ENCODE measurements around the gene DHRS2. TPM values are rescaled to one million over a fixed set of nuclear protein-coding genes. Genes with fewer than 3 reads are reported as not detected.
"Not testable (repeated sequence)": the region's sequence is repeated elsewhere in the genome, so short reads cannot be mapped to it uniquely, and the experiment has no call there.

The DHRS2 gene
- total and polyA plus RNA-seq, 5 experiments from 2014 or later = not detected

- Mint-ChIP-seq H3K27me3 (peaks cover 0 to 4% (median 0%) of the 10 kb centered on the region in 5 donors), H3K27ac (no peak overlapping the region), H3K36me3 (no peaks in the 10 kb centered on the region), H3K9me3 (no peaks in the 10 kb centered on the region), H3K4me3 (no peak overlapping the region), H3K4me1 (peaks cover 0 to 23% (median 3%) of the 10 kb centered on the region in 4 donors)
- DNase-seq = no peak
- no peak for ATAC-seq
- POLR2A ChIA-PET = no interaction called here
Measured at GRCh38 chr14:23664207-23664885, 28.2 kb downstream of the DHRS2 start.

- DNase-seq (no peak), ATAC-seq (no peak)
- POLR2A ChIA-PET = interaction anchor here (0.7 kb wide), 1 partner anchor 181 kb away, joined by 4 read pairs; no protein-coding TSS in a partner anchor
- H3K9me3 Mint-ChIP-seq = no peaks in the 10 kb centered on the region
- H3K27me3 Mint-ChIP-seq = peaks cover 0 to 4% (median 0%) of the 10 kb centered on the region in 5 donors
- H3K36me3 Mint-ChIP-seq = no peaks in the 10 kb centered on the region
- peaks cover 0 to 12% (median 1%) of the 10 kb centered on the region in 4 donors for H3K4me1 Mint-ChIP-seq
- H3K27ac Mint-ChIP-seq = no peak overlapping the region
- no peak overlapping the region for H3K4me3 Mint-ChIP-seq
Measured at GRCh38 chr14:23665302-23666016, 29.3 kb downstream of the DHRS2 start.

GRCh38 chr14:23667134-23667533, 31.0 kb downstream of the DHRS2 start:
- POLR2A ChIA-PET = no interaction called here
- H3K27me3 Mint-ChIP-seq = peaks cover 0 to 4% (median 0%) of the 10 kb centered on the region in 5 donors
- H3K9me3 Mint-ChIP-seq = no peaks in the 10 kb centered on the region
- peaks cover 0 to 9% (median 0%) of the 10 kb centered on the region in 4 donors for H3K4me1 Mint-ChIP-seq
- DNase-seq = no peak
- H3K36me3 Mint-ChIP-seq = no peaks in the 10 kb centered on the region
- no peak for ATAC-seq
- H3K27ac Mint-ChIP-seq = no peak overlapping the region
- no peak overlapping the region for H3K4me3 Mint-ChIP-seq

- H3K27me3 Mint-ChIP-seq = peaks cover 0 to 11% (median 4%) of the 10 kb centered on the region in 5 donors
- H3K27ac Mint-ChIP-seq = no peak overlapping the region
- no peaks in the 10 kb centered on the region for H3K9me3 Mint-ChIP-seq
- DNase-seq (no peak), ATAC-seq (no peak)
- POLR2A ChIA-PET = no interaction called here
- no peak overlapping the region for H3K4me3 Mint-ChIP-seq
- H3K4me1 Mint-ChIP-seq = peaks cover 0 to 2% (median 0%) of the 10 kb centered on the region in 4 donors
- H3K36me3 Mint-ChIP-seq = no peaks in the 10 kb centered on the region
Measured at GRCh38 chr14:23669441-23669840, 33.3 kb downstream of the DHRS2 start.

GRCh38 chr14:23670481-23670880, 34.3 kb downstream of the DHRS2 start:
- peaks cover 0 to 11% (median 5%) of the 10 kb centered on the region in 5 donors for H3K27me3 Mint-ChIP-seq
- DNase-seq (no peak), ATAC-seq (no peak)
- H3K36me3 Mint-ChIP-seq = no peaks in the 10 kb centered on the region
- H3K4me1 Mint-ChIP-seq = no peaks in the 10 kb centered on the region
- H3K27ac Mint-ChIP-seq = peak overlapping the region in 1 of 10 donors; percentile 42
- no peak overlapping the region for H3K4me3 Mint-ChIP-seq
- POLR2A ChIA-PET = no interaction called here
- no peaks in the 10 kb centered on the region for H3K9me3 Mint-ChIP-seq

DNA sequence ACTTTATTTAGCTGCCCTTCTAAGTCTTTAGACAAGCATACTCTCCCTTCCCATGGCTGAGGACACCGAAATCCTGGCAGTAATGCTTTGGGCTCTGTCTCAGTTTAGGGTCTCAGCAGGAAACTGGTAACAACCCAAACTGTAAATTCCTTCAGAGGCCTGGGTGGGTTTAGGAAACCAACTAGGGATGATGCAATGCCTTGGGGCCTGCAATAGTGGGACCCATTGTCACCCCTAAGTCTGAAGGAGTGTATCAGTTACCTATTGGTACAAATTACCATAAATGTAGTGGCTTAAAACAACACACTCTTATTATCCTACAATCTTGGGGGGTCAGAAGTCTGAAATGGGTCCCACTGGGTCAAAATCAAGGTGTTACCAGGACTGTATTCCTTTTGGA, 36.0 kb downstream of the DHRS2 start:
- DNase-seq (no peak), ATAC-seq (no peak)
- Mint-ChIP-seq H3K4me1 (no peaks in the 10 kb centered on the region), H3K27ac (no peak overlapping the region), H3K27me3 (peaks cover 8 to 20% (median 11%) of the 10 kb centered on the region in 5 donors), H3K9me3 (no peaks in the 10 kb centered on the region), H3K4me3 (no peak overlapping the region), H3K36me3 (no peaks in the 10 kb centered on the region)
- POLR2A ChIA-PET = no interaction called here

GRCh38 chr14:23675337-23675736, 39.2 kb downstream of the DHRS2 start:
- Mint-ChIP-seq H3K9me3 (no peaks in the 10 kb centered on the region), H3K36me3 (no peaks in the 10 kb centered on the region), H3K27ac (no peak overlapping the region), H3K4me3 (no peak overlapping the region), H3K27me3 (peaks cover 8 to 20% (median 11%) of the 10 kb centered on the region in 5 donors), H3K4me1 (no peaks in the 10 kb centered on the region)
- POLR2A ChIA-PET = no interaction called here
- no peak for DNase-seq
- ATAC-seq = no peak

GRCh38 chr14:23675906-23676305, 39.7 kb downstream of the DHRS2 start:
- no peaks in the 10 kb centered on the region for H3K36me3 Mint-ChIP-seq
- ATAC-seq (no peak), DNase-seq (no peak)
- POLR2A ChIA-PET = no interaction called here
- no peak overlapping the region for H3K27ac Mint-ChIP-seq
- H3K27me3 Mint-ChIP-seq = peaks cover 8 to 20% (median 11%) of the 10 kb centered on the region in 5 donors
- H3K4me3 Mint-ChIP-seq = no peak overlapping the region
- H3K4me1 Mint-ChIP-seq = no peaks in the 10 kb centered on the region
- H3K9me3 Mint-ChIP-seq = no peaks in the 10 kb centered on the region

GRCh38 chr14:23681337-23681736, 45.2 kb downstream of the DHRS2 start:
- no peak overlapping the region for H3K4me3 Mint-ChIP-seq
- H3K27me3 Mint-ChIP-seq = peaks cover under 1 to 13% (median 7%) of the 10 kb centered on the region in 5 donors
- no peaks in the 10 kb centered on the region for H3K4me1 Mint-ChIP-seq
- POLR2A ChIA-PET = interaction anchor here (0.6 kb wide), 1 partner anchor 127 kb away, joined by 8 read pairs; no protein-coding TSS in a partner anchor
- ATAC-seq = no peak
- DNase-seq = no peak
- no peak overlapping the region for H3K27ac Mint-ChIP-seq
- H3K36me3 Mint-ChIP-seq = no peaks in the 10 kb centered on the region
- H3K9me3 Mint-ChIP-seq = no peaks in the 10 kb centered on the region

DNA sequence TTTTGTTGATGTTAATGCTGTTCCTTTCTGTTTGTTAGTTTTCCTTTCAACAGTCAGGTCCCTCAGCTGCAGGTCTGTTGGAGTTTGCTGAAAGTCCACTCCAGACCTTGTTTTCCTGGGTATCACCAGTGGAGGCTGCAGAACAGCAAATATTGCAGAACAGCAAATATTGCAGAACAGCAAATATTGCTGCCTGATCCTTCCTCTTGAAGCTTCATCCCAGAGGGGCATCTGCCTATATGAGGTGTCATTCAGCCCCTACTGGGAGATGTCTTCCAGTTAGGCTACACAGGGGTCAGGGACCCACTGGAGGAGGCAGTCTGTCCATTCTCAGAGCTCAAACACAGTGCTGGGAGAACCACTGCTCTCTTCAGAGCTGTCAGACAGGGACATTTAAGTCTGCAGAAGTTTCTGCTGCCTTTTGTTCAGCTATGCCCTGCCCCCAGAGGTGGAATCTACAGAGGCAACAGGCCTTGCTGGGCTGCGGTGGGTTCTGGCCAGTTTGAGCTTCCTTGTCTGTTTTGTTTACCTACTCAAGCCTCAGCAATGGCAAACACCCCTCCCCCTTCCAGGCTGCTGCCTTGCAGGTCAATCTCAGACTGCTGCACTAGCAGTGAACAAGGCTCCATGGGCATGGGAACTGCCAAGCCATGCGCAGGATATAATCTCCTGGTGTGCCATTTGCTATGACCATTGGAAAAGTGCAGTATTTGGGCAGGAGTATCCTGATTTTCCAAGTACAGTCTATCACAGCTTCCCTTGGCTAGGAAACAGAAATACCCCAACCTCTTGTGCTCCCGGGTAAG, 53.7 kb downstream of the DHRS2 start:
- peaks cover 0 to 10% (median 3%) of the 10 kb centered on the region in 9 donors for H3K9me3 Mint-ChIP-seq
- POLR2A ChIA-PET = not testable (repeated sequence)

DNA sequence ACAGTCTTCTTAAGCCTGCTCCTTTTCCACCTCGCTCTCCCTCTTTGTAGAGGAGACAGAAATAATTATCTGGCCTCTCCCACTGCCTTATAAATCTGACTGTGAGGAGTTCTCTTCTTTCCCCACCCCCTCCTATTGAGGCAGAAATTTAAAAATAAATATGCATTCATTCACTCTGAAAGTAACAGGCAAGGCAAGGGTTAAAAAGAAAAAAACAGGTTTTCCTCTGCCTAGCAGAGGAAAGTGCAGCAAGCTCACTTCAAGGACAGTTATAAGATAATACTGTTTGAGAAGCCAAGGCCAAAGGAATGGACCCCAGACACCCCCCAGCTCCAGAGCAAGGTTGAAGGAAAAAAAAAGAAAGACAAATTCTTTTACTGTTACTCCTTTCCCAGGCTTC, 56.3 kb downstream of the DHRS2 start:
- Mint-ChIP-seq H3K27me3 (peaks cover 6 to 16% (median 10%) of the 10 kb centered on the region in 5 donors), H3K4me1 (no peaks in the 10 kb centered on the region), H3K4me3 (no peak overlapping the region)

More for the DNA sequence above, 53.7 kb downstream of the DHRS2 start:
- not testable (repeated sequence) for H3K4me3 Mint-ChIP-seq, ATAC-seq, H3K36me3 Mint-ChIP-seq, DNase-seq, H3K27ac Mint-ChIP-seq, H3K4me1 Mint-ChIP-seq
- peaks cover 5 to 11% (median 10%) of the 10 kb centered on the region in 5 donors for H3K27me3 Mint-ChIP-seq

DNA sequence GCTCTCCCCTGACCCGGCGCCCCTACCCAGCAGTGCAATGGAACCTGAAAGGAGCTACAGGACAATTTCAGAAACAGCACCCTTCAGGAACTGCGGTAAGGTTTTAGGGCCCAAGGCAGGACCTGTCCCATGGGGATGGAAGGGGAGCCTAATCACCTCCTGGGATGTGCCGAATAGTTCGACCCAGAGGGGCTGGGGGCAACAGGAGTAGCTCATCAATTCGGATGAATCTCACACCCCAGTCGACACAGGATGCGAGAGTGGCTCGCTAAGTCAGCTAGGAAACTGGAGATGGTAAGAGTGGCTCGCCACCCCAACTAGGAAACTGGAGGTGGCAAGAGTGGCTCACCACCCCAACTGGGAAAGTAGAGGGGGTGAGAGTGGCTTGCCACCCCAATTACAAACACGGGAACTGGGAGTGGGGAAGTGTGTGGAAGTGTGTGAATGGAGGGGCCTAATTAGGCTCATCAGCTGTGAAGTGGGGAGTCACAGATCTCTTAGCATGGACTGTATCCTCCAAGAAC, 57.1 kb downstream of the DHRS2 start:
- H3K27me3 Mint-ChIP-seq = peaks cover 10 to 21% (median 15%) of the 10 kb centered on the region in 5 donors
- POLR2A ChIA-PET = no interaction called here
- no peak overlapping the region for H3K4me3 Mint-ChIP-seq
- ATAC-seq (no peak), DNase-seq (no peak)
- peaks cover 0 to 6% (median 0%) of the 10 kb centered on the region in 3 donors for H3K36me3 Mint-ChIP-seq
- H3K4me1 Mint-ChIP-seq = no peaks in the 10 kb centered on the region
- H3K9me3 Mint-ChIP-seq = peaks cover 0 to 10% (median 3%) of the 10 kb centered on the region in 9 donors
- no peak overlapping the region for H3K27ac Mint-ChIP-seq

More for the DNA sequence above, 56.3 kb downstream of the DHRS2 start:
- ATAC-seq (no peak), DNase-seq (no peak)
- Mint-ChIP-seq H3K9me3 (peaks cover 0 to 10% (median 3%) of the 10 kb centered on the region in 9 donors), H3K27ac (no peak overlapping the region), H3K36me3 (peaks cover 0 to 6% (median 0%) of the 10 kb centered on the region in 3 donors)
- POLR2A ChIA-PET = no interaction called here
